Measurements from ENCODE around the gene LRIG1. TPM values are rescaled to one million over a fixed set of nuclear protein-coding genes. Genes with fewer than 3 reads are reported as not detected.

LRIG1 gene
- total RNA-seq, 2 donors from 2014 or later = 119 to 186 TPM

- 73% methylated on average over 3 of the region's 3 CpGs for WGBS
- intact Hi-C loops (cut with DNase I) = no loop called here
These were observed 161.9 kb downstream of the LRIG1 start for GRCh38 chr3:66338927-66339326.

GRCh38 chr3:66336333-66336766, 164.5 kb downstream of the LRIG1 start:
- no peaks in the 10 kb centered on the region for H3K27me3 ChIP-seq (replicated peaks; ENCODE audit: insufficient read depth)
- no peak overlapping the region for H3K4me3 ChIP-seq
- H3K27ac ChIP-seq = no peak overlapping the region
- intact Hi-C loops (cut with DNase I) = no loop called here
- TF ChIP-seq CTCF (IDR thresholded peaks at IDR 0.05) (no peak), POLR2AphosphoS5 (IDR thresholded peaks at IDR 0.05) (no peak), POLR2A (IDR thresholded peaks at IDR 0.05) (no peak)
- H3K36me3 ChIP-seq = no peaks in the 10 kb centered on the region
- no peaks in the 10 kb centered on the region for H3K4me1 ChIP-seq (replicated peaks)
- no peaks in the 10 kb centered on the region for H3K9me3 ChIP-seq
- DNase-seq (ENCODE audit: low spot score) = no peak
- WGBS = 41% methylated on average over 4 of the region's 4 CpGs

More at GRCh38 chr3:66338927-66339326, 161.9 kb downstream of the LRIG1 start:
- DNase-seq (ENCODE audit: low spot score) = no peak
- H3K36me3 ChIP-seq = no peaks in the 10 kb centered on the region
- no peak overlapping the region for H3K27ac ChIP-seq
- H3K27me3 ChIP-seq (replicated peaks; ENCODE audit: insufficient read depth) = no peaks in the 10 kb centered on the region
- H3K4me3 ChIP-seq = no peak overlapping the region
- H3K4me1 ChIP-seq (replicated peaks) = no peaks in the 10 kb centered on the region
- no peak for TF ChIP-seq POLR2A (IDR thresholded peaks at IDR 0.05)
- TF ChIP-seq POLR2AphosphoS5 (IDR thresholded peaks at IDR 0.05) = no peak
- TF ChIP-seq CTCF (IDR thresholded peaks at IDR 0.05) = no peak
- H3K9me3 ChIP-seq = no peaks in the 10 kb centered on the region

GRCh38 chr3:66335671-66336070, 165.2 kb downstream of the LRIG1 start:
- no peak for DNase-seq (ENCODE audit: low spot score)
- Histone ChIP-seq H3K4me1 (replicated peaks) (no peaks in the 10 kb centered on the region), H3K36me3 (no peaks in the 10 kb centered on the region), H3K27ac (no peak overlapping the region), H3K27me3 (replicated peaks; ENCODE audit: insufficient read depth) (no peaks in the 10 kb centered on the region), H3K4me3 (no peak overlapping the region), H3K9me3 (no peaks in the 10 kb centered on the region)
- TF ChIP-seq POLR2AphosphoS5 (IDR thresholded peaks at IDR 0.05) (no peak), POLR2A (IDR thresholded peaks at IDR 0.05) (no peak), CTCF (IDR thresholded peaks at IDR 0.05) (no peak)
- 97% methylated on average over 2 of the region's 2 CpGs for WGBS
- intact Hi-C loops (cut with DNase I) = no loop called here

Measured in prostate gland (tissue), 2 donors.